ENCODE measurements around the gene HOXD11. TPM values are rescaled to one million over a fixed set of nuclear protein-coding genes. Genes with fewer than 3 reads are reported as not detected.

Gene HOXD11
- total RNA-seq, 4 donors from 2014 or later: not detected

- TF ChIP-seq CTCF (IDR thresholded peaks at IDR 0.05; ENCODE audit: low read depth): no peak
Observed at GRCh38 chr2:176101842-176102241, 5.2 kb upstream of the HOXD11 start.

GRCh38 chr2:176102309-176102866 is 4.7 kb upstream of the HOXD11 start:
- no peak for TF ChIP-seq CTCF (IDR thresholded peaks at IDR 0.05; ENCODE audit: low read depth)

GRCh38 chr2:176103194-176103593 is 3.9 kb upstream of the HOXD11 start:
- TF ChIP-seq CTCF (IDR thresholded peaks at IDR 0.05; ENCODE audit: low read depth): no peak

GRCh38 chr2:176103742-176104315 is 3.3 kb upstream of the HOXD11 start:
- TF ChIP-seq CTCF (IDR thresholded peaks at IDR 0.05; ENCODE audit: low read depth): no peak

GRCh38 chr2:176104316-176105077 is 2.6 kb upstream of the HOXD11 start:
- no peak for TF ChIP-seq CTCF (IDR thresholded peaks at IDR 0.05; ENCODE audit: low read depth)

GRCh38 chr2:176105078-176105729 is 1.9 kb upstream of the HOXD11 start:
- TF ChIP-seq CTCF (IDR thresholded peaks at IDR 0.05; ENCODE audit: low read depth): no peak
